GM08714 (cell line): ENCODE results near the gene AGAP3.

Source experiments
- H3K4me3 ChIP-seq: fragments of 200-500 bp; sonication (Bioruptor generic); 2 replicates; pipeline ENCODE4 v1.5.1; 2014; ENCODE audit warnings: mild to moderate bottlenecking, low read length, inconsistent platforms
- ZNF274 ChIP-seq: IDR thresholded peaks from 2 replicates; pipeline ENCODE4 v1.6.1; 2012; ENCODE audit warnings: mild to moderate bottlenecking, low read depth, low read length

The AGAP3 gene

GRCh38 chr7:151051108-151051507 lies 35.2 kb upstream of the AGAP3 start:
- H3K4me3 ChIP-seq, result no peak overlapping the region
- no peak for TF ChIP-seq ZNF274

DNA sequence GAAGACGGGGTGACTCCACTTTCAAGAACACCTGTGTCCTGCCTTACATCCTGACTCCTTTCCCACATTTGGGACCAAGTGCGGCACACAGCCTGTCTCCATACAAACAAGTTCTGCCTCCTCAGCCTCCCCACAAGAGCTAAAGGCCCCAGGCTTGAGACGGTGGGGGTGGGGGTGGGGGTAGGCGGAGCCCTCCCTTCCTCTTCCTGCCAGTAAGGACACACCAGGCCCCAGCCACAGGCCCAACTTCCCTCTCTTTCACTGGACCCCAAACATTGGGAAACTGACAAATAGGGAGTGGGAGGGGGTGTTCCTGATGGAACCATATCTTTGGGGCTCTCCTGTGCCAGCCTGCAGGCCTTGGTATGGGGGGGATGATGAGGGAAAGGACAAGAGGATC lies 33.2 kb upstream of the AGAP3 start:
- H3K4me3 ChIP-seq, result no peak overlapping the region
- no peak for TF ChIP-seq ZNF274

DNA sequence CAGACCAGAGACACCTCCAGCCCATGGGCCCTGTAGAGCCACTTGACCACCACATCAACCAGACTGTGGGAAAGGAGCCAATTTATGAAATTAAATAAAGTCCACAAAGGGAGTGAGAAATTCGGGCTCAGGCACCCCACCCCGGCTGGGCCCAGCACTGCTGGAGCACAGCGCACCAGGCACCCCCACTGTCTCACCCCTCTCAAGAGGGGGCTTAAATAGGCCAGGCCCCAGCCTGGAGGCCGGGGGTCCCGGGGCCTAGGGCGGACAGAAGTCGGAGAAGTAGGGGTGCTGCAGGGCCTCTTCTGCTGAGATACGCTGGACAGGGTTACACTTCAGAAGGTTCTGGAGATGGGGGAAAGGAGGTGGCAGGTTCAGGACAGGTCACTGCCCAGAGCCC lies 32.5 kb upstream of the AGAP3 start:
- no peak for TF ChIP-seq ZNF274
- H3K4me3 ChIP-seq, result no peak overlapping the region

DNA sequence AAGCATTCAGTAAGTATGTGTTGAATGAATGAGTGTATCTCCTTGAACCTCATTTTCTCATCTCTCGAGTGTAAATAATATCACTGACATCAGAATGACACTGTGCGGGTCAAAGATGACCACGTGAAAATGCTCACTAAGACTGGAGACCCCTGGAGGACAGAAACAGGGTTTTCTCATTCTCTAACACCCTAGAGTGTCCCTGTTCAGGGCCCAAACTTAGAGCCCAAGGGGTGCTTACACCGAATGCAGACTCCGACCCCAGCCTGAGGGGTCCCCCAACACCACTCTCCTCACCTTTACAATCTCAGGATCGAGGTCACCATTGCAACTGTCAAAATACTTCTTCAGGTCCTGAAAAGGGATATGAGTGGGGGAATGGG lies 30.0 kb upstream of the AGAP3 start:
- no peak for TF ChIP-seq ZNF274
- H3K4me3 ChIP-seq, result no peak overlapping the region

DNA sequence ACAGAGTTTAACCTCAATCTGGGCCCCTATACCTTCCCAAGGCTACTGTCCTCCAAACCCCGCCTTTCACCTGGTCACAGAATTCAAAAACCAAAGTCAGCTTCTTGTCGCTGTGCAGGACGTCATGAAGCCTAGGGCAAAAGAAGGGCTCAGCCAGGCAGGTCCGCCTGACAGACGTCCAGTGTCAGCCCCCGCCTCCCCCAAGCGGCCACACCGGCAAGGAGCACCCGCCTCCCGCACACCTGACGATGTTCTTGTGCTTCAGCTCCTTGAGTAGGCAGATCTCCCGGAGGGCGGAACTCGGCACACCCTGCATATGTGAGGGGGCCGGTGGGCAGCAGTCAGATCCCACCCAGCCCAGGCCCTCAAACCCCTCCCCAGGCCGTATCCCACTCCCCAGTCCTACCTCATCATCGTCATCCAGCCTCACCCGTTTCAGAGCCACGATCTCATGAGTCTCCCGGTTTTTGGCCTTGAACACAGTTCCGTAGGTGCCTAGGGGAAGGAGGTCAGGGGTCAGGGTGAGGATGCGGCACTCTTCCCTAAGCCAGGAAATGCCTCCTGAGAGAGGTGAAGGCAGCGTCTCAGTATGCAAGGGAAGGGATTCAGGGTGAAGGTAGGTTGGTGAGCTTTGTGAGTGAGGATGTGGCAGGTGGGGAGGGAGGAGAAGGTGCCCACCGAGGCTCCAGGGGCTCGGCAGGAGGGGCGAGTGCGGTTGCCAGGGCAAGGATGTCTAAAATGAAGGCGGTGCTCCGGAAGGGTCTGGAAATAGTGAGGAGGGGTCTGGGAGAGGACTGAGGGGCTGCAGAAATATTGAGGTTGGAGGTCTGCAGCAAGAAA lies 29.4 kb upstream of the AGAP3 start:
- no peak for TF ChIP-seq ZNF274
- peak overlapping the region; percentile 79 for H3K4me3 ChIP-seq

- TF ChIP-seq ZNF274, result no peak
- peak within 1 kb of the TSS; percentile 79 for H3K4me3 ChIP-seq
Measured at GRCh38 chr7:151057506-151057988, 28.7 kb upstream of the AGAP3 start, which contains the start of gene CDK5. Gene CDK5, minus strand, starts transcription at chr7:151057897. Its CDS starts 49 bp downstream, at chr7:151057848.

DNA sequence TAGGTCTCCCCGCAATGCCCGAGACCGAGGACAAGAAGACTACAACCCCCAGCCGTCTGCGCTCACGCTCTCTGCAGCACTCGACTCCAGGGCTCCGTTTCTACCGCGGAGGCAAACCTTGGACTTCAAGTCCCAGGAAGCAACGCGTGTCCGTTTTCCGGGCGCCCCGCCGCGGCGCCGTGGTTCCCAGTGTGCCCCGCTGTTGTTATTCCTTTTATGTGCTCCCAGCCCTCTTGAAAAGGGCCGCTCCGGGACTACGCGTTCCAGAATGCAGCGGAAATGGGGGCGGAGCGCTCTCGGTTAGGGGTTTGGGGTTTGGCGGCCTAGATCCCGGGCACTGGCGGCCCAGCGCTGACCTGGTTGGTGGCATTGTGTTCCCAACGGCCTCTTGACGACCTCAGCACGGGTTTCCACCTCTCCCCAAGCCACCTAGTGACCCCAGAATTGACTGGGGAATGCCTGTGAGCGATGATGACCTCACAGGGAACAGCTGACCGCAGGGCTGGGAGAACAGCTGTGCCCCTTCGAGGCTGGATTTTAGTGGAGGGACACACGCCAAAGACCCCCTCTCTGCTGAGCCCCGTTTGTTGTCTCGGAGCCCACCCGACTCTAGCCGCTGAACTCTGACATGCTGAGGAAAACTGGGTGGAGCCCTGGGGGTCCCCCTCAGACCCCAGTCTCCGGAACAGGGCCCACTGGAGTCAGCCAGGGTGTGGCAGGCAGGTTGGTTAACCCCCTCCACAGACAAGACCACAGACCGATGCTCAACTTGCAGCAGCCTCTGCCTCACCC lies 28.1 kb upstream of the AGAP3 start:
- TF ChIP-seq ZNF274, result no peak
- H3K4me3 ChIP-seq, result peak overlapping the region; percentile 55; the same call in 1 of the 2 replicates

DNA sequence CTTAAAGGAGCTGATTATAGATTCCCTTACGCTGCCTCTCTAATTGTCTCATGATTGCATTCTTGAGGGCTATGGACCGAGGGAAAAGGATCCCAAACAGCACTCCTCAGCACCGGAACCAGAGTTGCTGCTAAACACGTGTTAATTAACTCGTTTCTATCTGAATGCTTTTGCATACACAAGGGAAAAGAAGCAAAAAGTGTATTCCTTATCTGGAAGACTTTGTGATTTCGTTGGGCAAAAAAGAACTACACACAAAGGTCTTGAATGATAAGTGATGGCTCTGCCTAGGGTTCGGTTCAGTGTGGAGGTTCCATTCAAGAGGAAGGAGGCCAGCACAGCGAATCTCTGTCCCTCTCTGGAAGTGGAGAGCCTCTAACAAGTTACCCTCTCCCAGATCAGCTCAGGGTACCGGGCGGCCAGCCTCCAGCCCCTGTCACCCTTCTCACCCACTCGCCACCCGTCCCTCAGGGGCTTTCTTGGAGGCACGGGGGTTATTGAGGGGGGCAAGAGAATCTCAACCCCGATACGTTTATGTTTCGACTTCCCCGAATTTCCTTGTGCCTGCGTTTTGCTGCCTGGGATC lies 27.4 kb upstream of the AGAP3 start:
- peak overlapping the region; percentile 55; the same call in 1 of the 2 replicates for H3K4me3 ChIP-seq
- no peak for TF ChIP-seq ZNF274

DNA sequence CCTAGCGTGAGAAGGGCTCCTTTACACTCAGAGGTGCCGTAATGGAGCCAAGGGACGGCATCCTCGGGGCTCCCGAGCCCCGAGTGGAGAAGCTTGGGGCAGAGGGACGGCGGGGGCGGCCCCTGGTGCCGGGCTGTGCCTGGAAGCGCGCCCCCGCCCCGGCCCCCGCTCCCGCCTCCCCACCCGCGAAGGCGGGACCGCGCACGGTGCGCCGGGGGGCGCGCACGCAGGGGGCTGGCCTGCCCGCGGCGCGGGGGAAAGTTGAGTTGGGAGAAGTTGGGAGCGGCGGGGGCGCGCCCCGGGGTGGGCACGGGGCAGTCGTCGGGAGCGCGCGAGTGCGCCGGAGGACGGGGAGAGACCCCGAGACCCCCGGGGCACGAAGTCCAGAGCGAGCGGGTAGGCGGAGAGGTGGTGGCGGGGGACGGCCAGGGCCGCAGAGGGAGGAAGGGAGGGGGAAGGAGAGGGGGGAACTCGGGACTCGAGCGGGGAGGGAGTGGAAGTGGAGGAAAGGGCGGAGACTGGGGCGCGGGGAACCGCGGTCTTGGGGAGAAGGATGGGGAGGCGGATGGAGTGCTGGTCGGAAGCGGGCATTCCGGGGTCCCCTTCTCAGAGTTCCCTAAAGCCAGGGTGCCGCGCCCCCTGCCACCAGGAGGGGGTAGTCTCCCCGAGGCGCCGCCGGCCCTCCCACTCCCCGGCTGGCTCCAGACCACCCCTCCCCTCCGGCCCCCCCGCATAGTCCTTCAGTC lies 26.7 kb upstream of the AGAP3 start, which contains the start of gene SLC4A2:
TSS of gene SLC4A2 (plus strand) at position 223 of the 746 bp plus-strand sequence. CDS start 2,399 bp downstream, outside the sequence.
- H3K4me3 ChIP-seq, result peak within 1 kb of the TSS; percentile 86
- no peak for TF ChIP-seq ZNF274

DNA sequence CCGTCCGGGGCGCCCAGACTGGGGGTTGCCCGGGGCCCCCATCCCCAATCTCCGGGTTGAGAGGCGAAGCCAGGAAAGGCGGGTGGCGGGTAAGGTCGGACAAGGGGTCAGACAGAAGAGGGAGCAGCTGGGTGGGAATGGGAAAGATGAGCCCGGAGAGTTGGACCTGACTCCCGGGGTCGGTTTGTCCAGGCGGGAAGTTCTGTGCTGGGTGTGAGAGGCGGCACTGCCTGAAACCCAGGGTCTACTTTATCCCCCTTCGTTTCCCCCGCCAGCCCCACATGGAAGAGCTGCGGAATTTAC lies 26.2 kb upstream of the AGAP3 start:
- peak overlapping the region; percentile 86 for H3K4me3 ChIP-seq
- TF ChIP-seq ZNF274, result no peak

GRCh38 chr7:151060416-151061212 lies 25.7 kb upstream of the AGAP3 start:
- H3K4me3 ChIP-seq, result peak overlapping the region; percentile 86
- no peak for TF ChIP-seq ZNF274

DNA sequence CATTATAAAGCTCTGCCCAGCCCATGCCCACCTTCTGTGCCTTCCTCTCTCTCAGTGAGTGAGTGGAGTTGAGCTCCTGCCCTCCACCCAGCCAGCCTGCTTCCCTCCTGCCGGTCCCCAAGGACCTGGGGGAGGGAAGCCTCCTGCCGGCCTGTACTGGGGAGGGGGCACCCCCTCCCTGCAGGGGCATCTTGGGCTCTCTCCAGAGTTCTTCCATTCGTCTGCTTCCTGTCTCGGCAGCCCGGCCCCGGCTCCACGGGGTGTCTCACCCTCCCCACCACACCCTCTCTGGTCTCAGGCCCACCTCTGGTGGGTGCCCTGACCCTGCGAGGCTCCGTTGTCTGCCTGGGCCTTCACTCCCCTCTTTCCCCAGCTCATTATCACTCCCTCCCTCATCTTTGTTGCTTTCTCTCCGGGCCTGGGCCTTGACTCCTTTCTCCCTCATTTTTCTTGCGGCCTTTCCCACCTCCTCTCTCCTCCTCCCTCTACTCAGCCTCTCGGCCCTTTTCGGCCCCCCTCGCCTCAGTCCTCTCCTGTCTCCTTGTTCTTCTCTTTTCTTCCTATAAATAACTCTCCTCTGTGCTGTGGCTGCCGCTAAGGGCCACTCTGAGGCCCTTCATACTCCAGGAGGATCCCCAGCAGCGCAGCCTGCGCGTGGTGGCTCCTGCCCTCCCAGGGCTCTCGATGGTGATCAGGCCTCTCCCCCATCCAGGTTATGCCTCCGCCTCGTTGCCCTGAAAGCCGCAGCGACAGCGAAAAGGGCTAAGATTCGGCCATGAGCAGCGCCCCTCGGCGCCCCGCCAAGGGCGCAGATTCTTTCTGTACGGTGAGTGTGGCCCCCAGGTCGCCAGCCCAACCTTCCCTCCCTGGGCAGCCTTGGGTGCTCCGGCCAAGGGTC lies 24.8 kb upstream of the AGAP3 start:
- no peak overlapping the region for H3K4me3 ChIP-seq
- TF ChIP-seq ZNF274, result no peak
